HG03139 (cell line): ENCODE results near the gene IFIH1.

Experiments used
- ATAC-seq: cut with Tn5 transposase; IDR thresholded peaks from one replicate; pipeline ENCODE4 v1.9.1; 2021; ENCODE audit not compliant: unreplicated experiment

The IFIH1 gene

DNA sequence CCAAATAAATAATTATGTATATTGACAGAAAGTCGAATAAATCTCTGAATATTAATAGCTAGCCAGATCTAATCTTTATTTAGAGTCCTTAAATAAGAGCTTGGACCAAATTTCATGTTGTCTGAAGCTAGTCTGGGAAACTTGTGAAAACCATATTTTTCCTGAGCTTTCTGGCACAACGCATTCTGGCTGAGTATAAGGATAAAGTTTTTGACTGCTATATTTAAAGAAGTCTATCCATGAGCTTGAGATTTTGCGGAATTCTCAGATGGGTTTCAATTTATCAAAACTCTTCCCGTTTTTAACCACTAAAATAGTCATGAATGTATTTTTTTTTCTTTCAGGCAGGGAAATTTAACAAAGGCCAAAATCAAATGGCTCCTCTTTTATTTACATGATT, 99.1 kb downstream of the IFIH1 start:
- no peak for ATAC-seq

DNA sequence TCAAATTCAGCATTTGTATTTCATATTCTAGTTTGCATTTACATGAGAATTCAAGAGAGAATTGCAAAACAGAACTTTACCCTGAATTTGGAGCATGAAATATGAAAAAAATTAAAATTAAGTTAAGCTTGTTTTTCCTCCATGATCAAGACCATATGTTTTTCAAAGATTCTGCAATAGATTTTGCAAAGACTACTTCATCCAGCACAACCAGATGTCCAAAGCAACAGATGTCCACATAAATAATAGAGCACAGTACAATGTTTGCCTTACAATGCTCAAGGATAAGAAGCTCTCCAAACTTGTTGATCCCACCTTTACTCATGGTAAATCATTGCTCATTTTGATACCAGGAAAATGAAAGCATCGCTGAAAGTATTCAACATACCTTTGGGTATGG, 100.9 kb downstream of the IFIH1 start:
- no peak for ATAC-seq
